PC-3 (cell line): ENCODE measurements around the gene CCDC66. TPM values are rescaled to one million over a fixed set of nuclear protein-coding genes. Genes with fewer than 3 reads are reported as not detected.
A peak's percentile ranks its signal among the peaks of the same experiment; 100 is the strongest.

Experiments
- ATAC-seq: fragments of 200-7000 bp; cut with Tn5 transposase; 2 replicates; pipeline ENCODE4 v1.9.1; 2020; ENCODE audit warnings: mild to moderate bottlenecking, moderate library complexity
- BruUV-seq: library from RNA; stranded (reverse); fragments of 400-500 nt; replicated peaks from 2 replicates; lab custom pipeline; 2021; lab: Mats Ljungman, UMichigan
- CTCF ChIA-PET: fragments of 300-600 bp; sonication (Branson Sonifier 250); formaldehyde crosslinking; loops from one replicate; lab custom pipeline; 2022; ENCODE audit warnings: antibody characterized with exemption; lab: Charles Lee
- POLR2A ChIA-PET: fragments of 300-600 bp; sonication (Branson Sonifier 250); formaldehyde crosslinking; loops from one replicate; lab custom pipeline; 2022; ENCODE audit warnings: antibody characterized with exemption; ENCODE audit not compliant: unreplicated experiment; lab: Charles Lee
- DNase-seq: peaks from one replicate; pipeline ENCODE4 v3.0.0-alpha.2; 2015
- H2AFZ ChIP-seq: fragments of 300-600 bp; sonication (generic); 2 replicates; pipeline ENCODE4 v1.6.0; 2016; ENCODE audit warnings: antibody characterized with exemption, low read length
- H3F3A ChIP-seq: fragments of 300-600 bp; sonication (generic); one replicate; pipeline ENCODE4 v1.6.0; 2017; ENCODE audit warnings: antibody characterized with exemption, low read length, control low read depth, mild to moderate bottlenecking; ENCODE audit not compliant: unreplicated experiment
- H3K27ac ChIP-seq: fragments of 300-600 bp; sonication (generic); 2 replicates; pipeline ENCODE4 v1.5.1; 2016; ENCODE audit warnings: mild to moderate bottlenecking, low read length
- H3K27me3 ChIP-seq: fragments of 300-600 bp; sonication (generic); 2 replicates; pipeline ENCODE4 v1.6.1; 2016; ENCODE audit warnings: low read length, mixed read lengths
- H3K36me3 ChIP-seq: fragments of 300-600 bp; sonication (generic); 2 replicates; pipeline ENCODE4 v1.6.1; 2016; ENCODE audit warnings: low read depth, mixed run types, low read length, mixed read lengths
- H3K4me1 ChIP-seq: fragments of 300-600 bp; sonication (generic); 2 replicates; pipeline ENCODE4 v1.5.1; 2016; ENCODE audit warnings: low read length; ENCODE audit not compliant: insufficient read depth
- H3K4me2 ChIP-seq: fragments of 300-600 bp; sonication (generic); 2 replicates; pipeline ENCODE4 v1.6.0; 2016; ENCODE audit warnings: low read length
- H3K4me3 ChIP-seq: fragments of 300-600 bp; sonication (generic); 2 replicates; pipeline ENCODE4 v1.5.1; 2016; ENCODE audit warnings: mild to moderate bottlenecking, low read length, mixed read lengths
- H3K79me2 ChIP-seq: fragments of 300-600 bp; sonication (generic); 2 replicates; pipeline ENCODE4 v1.6.1; 2017; ENCODE audit warnings: low read length, mixed read lengths
- H3K9ac ChIP-seq: fragments of 300-600 bp; sonication (generic); 2 replicates; pipeline ENCODE4 v1.6.0; 2016; ENCODE audit warnings: mild to moderate bottlenecking, low read length
- H3K9me2 ChIP-seq: fragments of 300-600 bp; sonication (generic); replicated peaks from 2 replicates; pipeline ENCODE4 v1.6.1; 2016; ENCODE audit warnings: mixed run types, low read length, mixed read lengths
- H3K9me3 ChIP-seq: fragments of 300-600 bp; sonication (generic); 2 replicates; pipeline ENCODE4 v1.6.1; 2016; ENCODE audit warnings: low read length, mixed read lengths
- H4K20me1 ChIP-seq: fragments of 300-600 bp; sonication (generic); 2 replicates; pipeline ENCODE4 v1.6.1; 2016; ENCODE audit warnings: low read length, mixed read lengths
- EZH2 ChIP-seq: fragments of 300-600 bp; sonication (generic); IDR thresholded peaks from one replicate; pipeline ENCODE4 v1.6.1; 2017; ENCODE audit warnings: antibody characterized with exemption, mild to moderate bottlenecking, low read length; ENCODE audit not compliant: unreplicated experiment
- EZH2phosphoT487 ChIP-seq: fragments of 300-600 bp; sonication (generic); IDR thresholded peaks from 2 replicates; pipeline ENCODE4 v1.6.1; 2018; ENCODE audit warnings: mild to moderate bottlenecking, antibody characterized with exemption, low read length, borderline replicate concordance
- intact Hi-C: fragments of 100-400 bp; cut with micrococcal nuclease; formaldehyde crosslinking; loops from 2 replicates; pipeline ENCODE4 v1.9.0; 2023
- total RNA-seq: library from RNA; depleted of rRNA; stranded (reverse); fragments of >200 nt; gene quantifications from 2 replicates; pipeline ENCODE4 v1.2.3, GENCODE V29; 2014; rRNA removed
- TF ChIP-seq, protein P1 (sequence below): fragments of 300-600 bp; sonication (generic); conservative IDR thresholded peaks from 2 replicates; pipeline ENCODE4 v1.5.1; 2017; ENCODE audit warnings: antibody characterized with exemption, low read depth, mild to moderate bottlenecking, low read length

Gene CCDC66
- total RNA-seq, 1 experiment from 2014 or later: 17.3 TPM

DNA sequence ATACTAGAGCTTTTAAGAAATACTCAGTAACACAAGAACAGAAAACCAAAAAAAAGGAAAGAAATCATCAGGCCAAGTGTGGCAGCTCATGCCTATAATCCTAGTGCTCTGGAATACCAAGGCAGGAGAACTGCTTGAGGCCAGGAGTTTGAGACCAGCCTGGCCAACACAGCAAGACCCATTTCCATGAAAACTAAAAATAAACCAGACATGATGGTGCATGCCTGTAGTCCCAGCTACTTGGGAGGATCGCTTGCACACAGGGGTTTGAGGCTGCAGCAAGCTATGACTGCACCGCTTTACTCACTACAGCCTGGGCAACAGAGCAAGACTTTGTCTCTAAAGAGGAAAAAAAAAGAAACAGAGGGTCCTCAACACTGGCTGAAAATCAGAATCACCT is 107.8 kb downstream of the CCDC66 start:
- peaks cover 55% of the 10 kb centered on the region for H3K36me3 ChIP-seq
- no TSS peak for BruUV-seq

DNA sequence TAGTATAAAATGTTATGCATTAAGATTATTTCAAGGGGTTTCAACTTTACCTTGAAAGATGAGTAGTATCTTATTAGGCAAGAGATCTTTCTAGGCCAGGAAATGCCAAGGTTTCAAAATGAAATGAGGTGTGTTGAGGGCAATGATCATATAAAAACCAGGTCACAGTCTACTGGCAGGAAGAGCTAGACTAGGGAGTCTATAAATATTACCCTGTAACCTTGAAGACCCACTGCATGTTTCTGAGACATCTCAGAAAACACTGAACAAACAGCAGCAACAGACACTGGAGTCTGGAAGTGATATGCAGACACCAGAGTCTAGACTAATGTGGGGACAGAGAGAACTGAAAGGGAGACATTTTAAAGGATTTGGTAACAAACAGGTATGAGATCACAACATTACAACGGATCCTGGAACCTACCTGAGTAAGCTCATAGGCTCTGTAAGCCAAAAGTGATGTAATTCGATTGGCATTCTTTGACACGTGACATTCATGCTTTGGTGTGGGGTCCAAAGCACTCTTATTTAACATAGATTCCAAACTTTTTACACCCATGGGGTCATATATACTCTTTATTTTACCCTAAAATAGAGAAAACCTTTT is 111.1 kb downstream of the CCDC66 start:
- CTCF ChIA-PET: no interaction called here

More for the DNA sequence above, 107.8 kb downstream of the CCDC66 start:
- H3K4me1 ChIP-seq: no peaks in the 10 kb centered on the region
- TF ChIP-seq EZH2phosphoT487 (no peak), EZH2 (no peak)
- TF ChIP-seq, protein P1, sequence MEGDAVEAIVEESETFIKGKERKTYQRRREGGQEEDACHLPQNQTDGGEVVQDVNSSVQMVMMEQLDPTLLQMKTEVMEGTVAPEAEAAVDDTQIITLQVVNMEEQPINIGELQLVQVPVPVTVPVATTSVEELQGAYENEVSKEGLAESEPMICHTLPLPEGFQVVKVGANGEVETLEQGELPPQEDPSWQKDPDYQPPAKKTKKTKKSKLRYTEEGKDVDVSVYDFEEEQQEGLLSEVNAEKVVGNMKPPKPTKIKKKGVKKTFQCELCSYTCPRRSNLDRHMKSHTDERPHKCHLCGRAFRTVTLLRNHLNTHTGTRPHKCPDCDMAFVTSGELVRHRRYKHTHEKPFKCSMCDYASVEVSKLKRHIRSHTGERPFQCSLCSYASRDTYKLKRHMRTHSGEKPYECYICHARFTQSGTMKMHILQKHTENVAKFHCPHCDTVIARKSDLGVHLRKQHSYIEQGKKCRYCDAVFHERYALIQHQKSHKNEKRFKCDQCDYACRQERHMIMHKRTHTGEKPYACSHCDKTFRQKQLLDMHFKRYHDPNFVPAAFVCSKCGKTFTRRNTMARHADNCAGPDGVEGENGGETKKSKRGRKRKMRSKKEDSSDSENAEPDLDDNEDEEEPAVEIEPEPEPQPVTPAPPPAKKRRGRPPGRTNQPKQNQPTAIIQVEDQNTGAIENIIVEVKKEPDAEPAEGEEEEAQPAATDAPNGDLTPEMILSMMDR: no peak
- H2AFZ ChIP-seq: no peak overlapping the region
- peaks cover 4% of the 10 kb centered on the region for H3F3A ChIP-seq
- H3K27ac ChIP-seq: no peak overlapping the region
- H3K9ac ChIP-seq: no peak overlapping the region
- no peaks in the 10 kb centered on the region for H3K27me3 ChIP-seq
- no peaks in the 10 kb centered on the region for H3K9me2 ChIP-seq
- DNase-seq (no peak), ATAC-seq (no peak)
- no peak overlapping the region for H3K4me2 ChIP-seq
- intact Hi-C loops: no loop called here
- ChIA-PET POLR2A (no interaction called here), CTCF (no interaction called here)
- H4K20me1 ChIP-seq: no peaks in the 10 kb centered on the region
- H3K79me2 ChIP-seq: no peaks in the 10 kb centered on the region
- no peaks in the 10 kb centered on the region for H3K9me3 ChIP-seq
- H3K4me3 ChIP-seq: no peak overlapping the region

More for the DNA sequence above, 111.1 kb downstream of the CCDC66 start:
- intact Hi-C loops: no loop called here
- H3K27me3 ChIP-seq: no peaks in the 10 kb centered on the region
- H3K4me3 ChIP-seq: no peak overlapping the region
- DNase-seq (peak; percentile 16), ATAC-seq (no peak)
- H3K9me3 ChIP-seq: no peaks in the 10 kb centered on the region
- POLR2A ChIA-PET: interaction anchor here (0.6 kb wide), 1 partner anchor 14 kb away, joined by 7 read pairs; no protein-coding TSS in a partner anchor
- H2AFZ ChIP-seq: no peak overlapping the region
- H3F3A ChIP-seq: peaks cover 4% of the 10 kb centered on the region
- H3K27ac ChIP-seq: no peak overlapping the region
- H3K4me1 ChIP-seq: no peaks in the 10 kb centered on the region
- TF ChIP-seq, protein P1: no peak
- no peak for TF ChIP-seq EZH2phosphoT487
- TF ChIP-seq EZH2: no peak
- no peaks in the 10 kb centered on the region for H4K20me1 ChIP-seq
- no peaks in the 10 kb centered on the region for H3K9me2 ChIP-seq
- H3K79me2 ChIP-seq: no peaks in the 10 kb centered on the region
- no peak overlapping the region for H3K9ac ChIP-seq
- no peak overlapping the region for H3K4me2 ChIP-seq
- BruUV-seq: no TSS peak
- H3K36me3 ChIP-seq: peaks cover 56% of the 10 kb centered on the region

Other genes with a start within 250 kb of the CCDC66 start
- gene ERC2, start 88.7 kb upstream of the CCDC66 start, total RNA-seq: 0.77 and 3.3 TPM in 2 replicates
- 75.0 and 86.8 TPM in 2 replicates for gene TASOR, start 126.1 kb downstream of the CCDC66 start, total RNA-seq
- gene ARHGEF3, start 244.8 kb downstream of the CCDC66 start, total RNA-seq: 8.7 and 12.6 TPM in 2 replicates